ENCODE measurements around the gene LHX5.

LHX5 gene

GRCh38 chr12:113464852-113465719 lies 6.6 kb downstream of the LHX5 start:
- peaks cover 32% of the 10 kb centered on the region for H3K27me3 Mint-ChIP-seq
- DNase-seq (ENCODE audit: low spot score in 2 of 2) (no peak), ATAC-seq (ENCODE audit: low read depth) (no peak)
- H3K9me3 Mint-ChIP-seq, result no peaks in the 10 kb centered on the region
- peaks cover 4% of the 10 kb centered on the region for H3K36me3 Mint-ChIP-seq
- no peak overlapping the region for H3K27ac Mint-ChIP-seq
- no peak overlapping the region for H3K4me3 Mint-ChIP-seq
- H3K4me1 Mint-ChIP-seq, result peaks cover 20% of the 10 kb centered on the region

- Mint-ChIP-seq H3K27me3 (peaks cover 32% of the 10 kb centered on the region), H3K9me3 (no peaks in the 10 kb centered on the region)
Measured at GRCh38 chr12:113464452-113464775, 7.3 kb downstream of the LHX5 start.

GRCh38 chr12:113463746-113464451 lies 7.8 kb downstream of the LHX5 start:
- no peaks in the 10 kb centered on the region for H3K9me3 Mint-ChIP-seq
- peaks cover 20% of the 10 kb centered on the region for H3K4me1 Mint-ChIP-seq
- H3K4me3 Mint-ChIP-seq, result peak overlapping the region; percentile 24
- ATAC-seq (ENCODE audit: low read depth) (no peak), DNase-seq (ENCODE audit: low spot score in 2 of 2) (no peak)
- H3K27me3 Mint-ChIP-seq, result peaks cover 37% of the 10 kb centered on the region
- H3K36me3 Mint-ChIP-seq, result peaks cover 4% of the 10 kb centered on the region
- peak overlapping the region; percentile 7 for H3K27ac Mint-ChIP-seq

More at GRCh38 chr12:113464452-113464775, 7.3 kb downstream of the LHX5 start:
- ATAC-seq (ENCODE audit: low read depth), result no peak
- peaks cover 4% of the 10 kb centered on the region for H3K36me3 Mint-ChIP-seq
- no peak for DNase-seq (ENCODE audit: low spot score in 2 of 2)
- H3K4me3 Mint-ChIP-seq, result no peak overlapping the region
- H3K27ac Mint-ChIP-seq, result no peak overlapping the region
- peaks cover 20% of the 10 kb centered on the region for H3K4me1 Mint-ChIP-seq

- DNase-seq (ENCODE audit: low spot score in 2 of 2), result no peak
- Mint-ChIP-seq H3K27ac (peak overlapping the region; percentile 7), H3K27me3 (peaks cover 37% of the 10 kb centered on the region), H3K4me3 (peak overlapping the region; percentile 24), H3K36me3 (peaks cover 4% of the 10 kb centered on the region), H3K4me1 (peaks cover 20% of the 10 kb centered on the region), H3K9me3 (no peaks in the 10 kb centered on the region)
- ATAC-seq (ENCODE audit: low read depth), result no peak
Measured at GRCh38 chr12:113462998-113463745, 8.5 kb downstream of the LHX5 start.

GRCh38 chr12:113462117-113462774 lies 9.4 kb downstream of the LHX5 start:
- H3K4me1 Mint-ChIP-seq, result peaks cover 20% of the 10 kb centered on the region
- peak; percentile 58 to 70 for DNase-seq (ENCODE audit: low spot score in 2 of 2)
- no peaks in the 10 kb centered on the region for H3K9me3 Mint-ChIP-seq
- H3K4me3 Mint-ChIP-seq, result peak overlapping the region; percentile 81
- peak; percentile 64 for ATAC-seq (ENCODE audit: low read depth)
- peaks cover 40% of the 10 kb centered on the region for H3K27me3 Mint-ChIP-seq
- peaks cover 4% of the 10 kb centered on the region for H3K36me3 Mint-ChIP-seq
- no peak overlapping the region for H3K27ac Mint-ChIP-seq

- ATAC-seq (ENCODE audit: low read depth), result no peak
- H3K4me1 Mint-ChIP-seq, result peaks cover 17% of the 10 kb centered on the region
- no peaks in the 10 kb centered on the region for H3K9me3 Mint-ChIP-seq
- H3K27ac Mint-ChIP-seq, result no peak overlapping the region
- H3K27me3 Mint-ChIP-seq, result peaks cover 39% of the 10 kb centered on the region
- no peak for DNase-seq (ENCODE audit: low spot score in 2 of 2)
- peaks cover 4% of the 10 kb centered on the region for H3K36me3 Mint-ChIP-seq
- H3K4me3 Mint-ChIP-seq, result no peak overlapping the region
Measured at GRCh38 chr12:113461666-113462065, 10.0 kb downstream of the LHX5 start.

- H3K4me1 Mint-ChIP-seq, result peaks cover 12% of the 10 kb centered on the region
- H3K36me3 Mint-ChIP-seq, result peaks cover 4% of the 10 kb centered on the region
- no peak overlapping the region for H3K4me3 Mint-ChIP-seq
- H3K27me3 Mint-ChIP-seq, result peaks cover 39% of the 10 kb centered on the region
- H3K27ac Mint-ChIP-seq, result no peak overlapping the region
- DNase-seq (ENCODE audit: low spot score in 2 of 2) (no peak), ATAC-seq (ENCODE audit: low read depth) (no peak)
- no peaks in the 10 kb centered on the region for H3K9me3 Mint-ChIP-seq
Measured at GRCh38 chr12:113459981-113460380, 11.7 kb downstream of the LHX5 start.

- no peak overlapping the region for H3K4me3 Mint-ChIP-seq
- H3K27ac Mint-ChIP-seq, result no peak overlapping the region
- ATAC-seq (ENCODE audit: low read depth) (no peak), DNase-seq (ENCODE audit: low spot score in 2 of 2) (no peak)
- no peaks in the 10 kb centered on the region for H3K36me3 Mint-ChIP-seq
- no peaks in the 10 kb centered on the region for H3K9me3 Mint-ChIP-seq
- peaks cover 32% of the 10 kb centered on the region for H3K27me3 Mint-ChIP-seq
- peaks cover 3% of the 10 kb centered on the region for H3K4me1 Mint-ChIP-seq
Measured at GRCh38 chr12:113457710-113458109, 14.0 kb downstream of the LHX5 start.

GRCh38 chr12:113457185-113457584 lies 14.5 kb downstream of the LHX5 start:
- peaks cover under 1% of the 10 kb centered on the region for H3K4me1 Mint-ChIP-seq
- DNase-seq (ENCODE audit: low spot score in 2 of 2) (no peak), ATAC-seq (ENCODE audit: low read depth) (no peak)
- peaks cover under 1% of the 10 kb centered on the region for H3K9me3 Mint-ChIP-seq
- H3K27ac Mint-ChIP-seq, result no peak overlapping the region
- no peaks in the 10 kb centered on the region for H3K36me3 Mint-ChIP-seq
- no peak overlapping the region for H3K4me3 Mint-ChIP-seq
- H3K27me3 Mint-ChIP-seq, result peaks cover 29% of the 10 kb centered on the region

GRCh38 chr12:113456761-113457160 lies 14.9 kb downstream of the LHX5 start:
- peaks cover 2% of the 10 kb centered on the region for H3K9me3 Mint-ChIP-seq
- no peaks in the 10 kb centered on the region for H3K36me3 Mint-ChIP-seq
- no peak overlapping the region for H3K4me3 Mint-ChIP-seq
- no peak overlapping the region for H3K27ac Mint-ChIP-seq
- peaks cover 29% of the 10 kb centered on the region for H3K27me3 Mint-ChIP-seq
- DNase-seq (ENCODE audit: low spot score in 2 of 2) (no peak), ATAC-seq (ENCODE audit: low read depth) (no peak)
- peaks cover 3% of the 10 kb centered on the region for H3K4me1 Mint-ChIP-seq

GRCh38 chr12:113456199-113456598 lies 15.5 kb downstream of the LHX5 start:
- no peaks in the 10 kb centered on the region for H3K36me3 Mint-ChIP-seq
- DNase-seq (ENCODE audit: low spot score in 2 of 2) (no peak), ATAC-seq (ENCODE audit: low read depth) (no peak)
- no peak overlapping the region for H3K4me3 Mint-ChIP-seq
- H3K27ac Mint-ChIP-seq, result no peak overlapping the region
- peaks cover 3% of the 10 kb centered on the region for H3K4me1 Mint-ChIP-seq
- peaks cover 24% of the 10 kb centered on the region for H3K27me3 Mint-ChIP-seq
- peaks cover 2% of the 10 kb centered on the region for H3K9me3 Mint-ChIP-seq

GRCh38 chr12:113453330-113453729 lies 18.3 kb downstream of the LHX5 start:
- H3K27ac Mint-ChIP-seq, result no peak overlapping the region
- peaks cover 7% of the 10 kb centered on the region for H3K4me1 Mint-ChIP-seq
- ATAC-seq (ENCODE audit: low read depth) (no peak), DNase-seq (ENCODE audit: low spot score in 2 of 2) (no peak)
- H3K27me3 Mint-ChIP-seq, result peaks cover 16% of the 10 kb centered on the region
- no peak overlapping the region for H3K4me3 Mint-ChIP-seq
- H3K9me3 Mint-ChIP-seq, result peaks cover 2% of the 10 kb centered on the region
- no peaks in the 10 kb centered on the region for H3K36me3 Mint-ChIP-seq

- Mint-ChIP-seq H3K27me3 (peaks cover 15% of the 10 kb centered on the region), H3K4me3 (no peak overlapping the region), H3K4me1 (peaks cover 8% of the 10 kb centered on the region), H3K36me3 (no peaks in the 10 kb centered on the region), H3K9me3 (peaks cover 4% of the 10 kb centered on the region), H3K27ac (no peak overlapping the region)
- ATAC-seq (ENCODE audit: low read depth), result no peak
- DNase-seq (ENCODE audit: low spot score in 2 of 2), result no peak
Measured at GRCh38 chr12:113452458-113452857, 19.2 kb downstream of the LHX5 start.
